Measurements from ENCODE around the gene NTN3.

NTN3 gene

DNA sequence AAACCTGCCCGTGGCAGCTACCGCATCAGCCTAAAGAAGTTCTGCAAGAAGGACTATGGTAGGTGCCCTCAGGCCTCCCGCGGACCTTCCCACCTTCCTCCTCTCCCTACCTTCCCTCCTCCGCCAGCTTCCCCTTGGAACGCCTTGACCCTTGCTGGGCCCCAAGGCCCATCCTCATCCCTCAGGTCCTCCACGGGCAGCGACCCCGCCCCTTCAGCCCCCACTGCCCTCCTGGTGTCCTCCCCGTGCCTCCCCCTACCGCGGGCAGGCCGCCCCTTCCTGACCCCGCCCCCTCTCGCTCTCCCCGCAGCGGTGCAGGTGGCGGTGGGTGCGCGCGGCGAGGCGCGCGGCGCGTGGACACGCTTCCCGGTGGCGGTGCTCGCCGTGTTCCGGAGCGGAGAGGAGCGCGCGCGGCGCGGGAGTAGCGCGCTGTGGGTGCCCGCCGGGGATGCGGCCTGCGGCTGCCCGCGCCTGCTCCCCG lies 2.4 kb downstream of the NTN3 start:
- TF ChIP-seq, protein P1, sequence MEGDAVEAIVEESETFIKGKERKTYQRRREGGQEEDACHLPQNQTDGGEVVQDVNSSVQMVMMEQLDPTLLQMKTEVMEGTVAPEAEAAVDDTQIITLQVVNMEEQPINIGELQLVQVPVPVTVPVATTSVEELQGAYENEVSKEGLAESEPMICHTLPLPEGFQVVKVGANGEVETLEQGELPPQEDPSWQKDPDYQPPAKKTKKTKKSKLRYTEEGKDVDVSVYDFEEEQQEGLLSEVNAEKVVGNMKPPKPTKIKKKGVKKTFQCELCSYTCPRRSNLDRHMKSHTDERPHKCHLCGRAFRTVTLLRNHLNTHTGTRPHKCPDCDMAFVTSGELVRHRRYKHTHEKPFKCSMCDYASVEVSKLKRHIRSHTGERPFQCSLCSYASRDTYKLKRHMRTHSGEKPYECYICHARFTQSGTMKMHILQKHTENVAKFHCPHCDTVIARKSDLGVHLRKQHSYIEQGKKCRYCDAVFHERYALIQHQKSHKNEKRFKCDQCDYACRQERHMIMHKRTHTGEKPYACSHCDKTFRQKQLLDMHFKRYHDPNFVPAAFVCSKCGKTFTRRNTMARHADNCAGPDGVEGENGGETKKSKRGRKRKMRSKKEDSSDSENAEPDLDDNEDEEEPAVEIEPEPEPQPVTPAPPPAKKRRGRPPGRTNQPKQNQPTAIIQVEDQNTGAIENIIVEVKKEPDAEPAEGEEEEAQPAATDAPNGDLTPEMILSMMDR (IDR thresholded peaks at IDR 0.05; ENCODE audit: unreplicated experiment in 3 of 3): no peak

DNA sequence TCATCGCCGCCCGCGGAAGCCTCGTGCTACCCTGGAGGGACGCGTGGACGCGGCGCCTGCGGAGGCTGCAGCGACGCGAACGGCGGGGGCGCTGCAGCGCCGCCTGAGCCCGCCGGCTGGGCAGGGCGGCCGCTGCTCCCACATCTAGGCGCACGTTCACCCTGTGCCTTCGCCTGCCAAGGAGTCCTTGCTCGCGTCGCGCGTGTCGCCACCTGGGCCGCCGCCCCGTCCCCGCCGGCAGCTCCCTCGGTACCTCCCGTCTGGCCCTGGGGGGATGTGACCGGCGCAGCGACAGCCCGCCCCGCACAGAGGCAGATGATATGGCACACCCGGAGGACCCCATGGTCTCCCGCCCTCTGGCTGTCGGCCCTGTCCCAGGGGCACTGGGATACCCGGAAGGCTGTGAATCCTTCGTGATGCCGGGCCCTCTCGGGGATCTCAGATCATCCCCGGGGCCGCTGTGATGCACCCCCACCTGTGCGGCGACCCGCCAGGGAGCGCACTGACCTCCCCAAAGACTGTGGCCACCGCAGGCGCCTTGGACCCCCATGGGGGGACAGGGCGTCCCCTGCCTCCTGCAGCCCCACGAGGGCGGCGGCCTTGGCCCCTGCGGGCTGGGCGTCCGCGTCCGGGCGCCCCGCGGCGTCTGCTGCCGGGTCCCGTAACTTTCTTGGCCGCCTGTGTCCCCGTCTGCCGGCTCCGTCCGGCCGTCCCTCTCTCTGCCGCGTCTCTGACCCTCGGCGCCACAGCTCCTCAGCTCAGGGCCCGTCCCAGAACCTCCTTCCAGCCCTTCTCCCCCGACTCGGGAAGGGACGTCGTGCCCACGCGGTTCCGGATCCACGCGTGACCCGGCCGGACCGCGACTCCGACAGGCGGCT lies 3.1 kb downstream of the NTN3 start:
- TF ChIP-seq, protein P1 (IDR thresholded peaks at IDR 0.05; ENCODE audit: unreplicated experiment in 3 of 3): peak; percentile 11 to 33 (median 33)
- Mint-ChIP-seq H3K27ac (no peak overlapping the region), H3K4me3 (peak overlapping the region; percentile 75 to 81 (median 77)), H3K9me3 (no peaks in the 10 kb centered on the region), H3K36me3 (ENCODE audit: low read depth) (no peaks in the 10 kb centered on the region), H3K4me1 (peaks cover 39% of the 10 kb centered on the region), H3K27me3 (ENCODE audit: low read depth) (peaks cover 9% of the 10 kb centered on the region)

More for the DNA sequence above, 2.4 kb downstream of the NTN3 start:
- H3K36me3 Mint-ChIP-seq (ENCODE audit: low read depth): no peaks in the 10 kb centered on the region
- peak overlapping the region; percentile 78 to 85 (median 85) for H3K4me3 Mint-ChIP-seq
- no peaks in the 10 kb centered on the region for H3K9me3 Mint-ChIP-seq
- peaks cover 9% of the 10 kb centered on the region for H3K27me3 Mint-ChIP-seq (ENCODE audit: low read depth)
- peak overlapping the region in 2 of 3 experiments; percentile 54 to 82 for H3K27ac Mint-ChIP-seq
- H3K4me1 Mint-ChIP-seq: peaks cover 39% of the 10 kb centered on the region

DNA sequence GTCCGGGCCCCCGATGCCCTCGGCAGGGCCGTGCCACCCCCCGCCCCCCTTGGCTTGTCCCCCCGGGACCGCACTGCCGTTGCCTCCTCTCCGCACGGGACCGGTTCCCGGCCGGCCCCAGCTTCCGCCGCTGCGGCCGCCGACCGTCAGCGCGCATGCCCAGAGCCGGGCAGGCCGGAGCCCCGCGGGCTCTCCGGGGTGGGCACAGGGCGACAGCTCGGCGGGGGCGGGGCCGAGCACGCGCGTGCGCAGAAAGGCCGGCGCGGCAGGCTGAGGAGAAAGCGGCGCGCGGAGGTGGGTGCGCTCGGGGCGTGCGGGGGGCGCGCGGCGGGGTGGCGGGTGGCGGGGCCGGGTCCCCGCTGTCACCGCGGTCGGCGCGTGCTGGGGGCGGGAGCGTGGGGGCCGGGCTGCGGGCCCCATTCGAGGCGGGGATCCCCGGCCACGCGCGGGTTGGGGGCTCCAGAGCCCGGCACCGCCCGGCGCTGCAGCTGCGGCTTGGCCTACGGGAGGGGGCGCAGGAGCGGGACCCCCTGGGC lies 3.8 kb downstream of the NTN3 start, which contains the start of gene TBC1D24:
Gene TBC1D24, plus strand, starts transcription at position 251 of the 536 bp plus-strand sequence. CDS start 21,022 bp downstream, outside the sequence.
- Mint-ChIP-seq H3K4me1 (peaks cover 33% of the 10 kb centered on the region), H3K27ac (peak within 1 kb of the TSS in 1 of 3 experiments; percentile 72), H3K9me3 (no peaks in the 10 kb centered on the region), H3K4me3 (peak within 1 kb of the TSS; percentile 77 to 85 (median 85)), H3K36me3 (ENCODE audit: low read depth) (no peaks in the 10 kb centered on the region), H3K27me3 (ENCODE audit: low read depth) (peaks cover 9% of the 10 kb centered on the region)
- TF ChIP-seq, protein P1 (IDR thresholded peaks at IDR 0.05; ENCODE audit: unreplicated experiment in 3 of 3): no peak

DNA sequence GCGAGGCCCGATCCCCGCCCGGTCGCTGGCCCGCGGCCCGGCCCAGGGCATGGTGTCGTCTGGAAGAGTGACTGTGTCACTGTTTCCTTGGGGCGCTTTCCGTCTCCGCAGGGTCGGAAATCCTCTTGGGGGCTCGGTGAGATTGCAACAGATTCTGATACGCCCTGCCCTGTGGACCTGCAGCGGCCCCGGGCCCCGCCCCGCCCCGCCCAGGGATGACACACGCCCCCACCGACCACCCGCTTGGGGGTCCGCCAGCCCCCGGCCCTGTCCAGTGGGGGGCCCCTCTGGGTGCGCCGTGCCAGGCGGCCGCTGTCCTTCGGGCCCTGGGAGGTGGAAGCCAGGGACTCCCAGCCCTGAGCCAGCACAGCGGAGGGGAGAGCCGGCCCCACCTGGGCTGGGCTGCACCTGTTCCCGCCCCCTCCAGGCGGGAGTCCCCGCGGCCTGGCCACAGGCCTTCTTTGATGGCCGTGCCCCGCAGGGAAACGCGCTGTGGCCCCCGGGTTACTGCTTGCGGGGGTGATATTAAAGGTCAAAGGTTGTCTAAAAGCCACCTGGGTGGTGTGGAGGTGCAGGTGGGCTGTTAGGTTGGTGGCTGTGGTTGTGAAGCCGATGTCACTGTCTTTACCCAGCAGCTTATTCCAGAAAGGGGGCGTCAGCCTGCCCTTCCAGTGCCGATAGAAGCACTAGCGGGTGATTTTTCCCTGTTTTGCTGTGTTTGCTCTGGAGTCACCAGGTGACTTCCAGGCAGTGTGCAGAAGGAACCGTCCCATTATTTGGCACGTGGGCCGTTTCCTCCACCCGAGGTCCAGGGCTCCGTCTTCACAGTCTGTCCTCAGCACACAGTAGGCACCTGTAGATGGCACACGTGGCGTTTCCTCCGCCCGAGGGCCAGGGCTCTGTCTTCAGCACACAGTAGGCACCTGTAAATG lies 4.6 kb downstream of the NTN3 start:
- Mint-ChIP-seq H3K4me3 (peak overlapping the region; percentile 76 to 85 (median 85)), H3K4me1 (peaks cover 26% of the 10 kb centered on the region), H3K27me3 (ENCODE audit: low read depth) (peaks cover 9% of the 10 kb centered on the region), H3K36me3 (ENCODE audit: low read depth) (no peaks in the 10 kb centered on the region), H3K27ac (peak overlapping the region in 1 of 3 experiments; percentile 72), H3K9me3 (no peaks in the 10 kb centered on the region)
- TF ChIP-seq, protein P1 (IDR thresholded peaks at IDR 0.05; ENCODE audit: unreplicated experiment in 3 of 3): no peak

DNA sequence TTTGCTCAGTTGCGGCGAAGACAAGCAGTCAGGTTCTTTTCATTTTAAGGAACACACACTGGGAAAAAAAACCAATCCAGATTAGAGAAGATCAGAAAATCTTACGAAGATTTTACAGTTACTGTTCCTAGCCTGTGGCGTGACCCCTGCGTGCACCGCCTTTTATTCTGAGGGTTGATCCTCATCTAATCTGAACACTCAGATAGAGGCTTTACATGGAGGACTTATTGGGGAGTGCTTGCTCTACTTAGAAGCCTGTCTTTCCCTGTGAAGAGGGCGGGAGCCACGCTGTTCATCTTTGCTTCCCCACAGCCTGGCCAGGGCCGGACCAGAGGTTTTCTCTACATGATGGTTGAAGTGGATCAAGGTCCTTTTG lies 5.2 kb downstream of the NTN3 start:
- Mint-ChIP-seq H3K4me1 (peaks cover 25% of the 10 kb centered on the region), H3K36me3 (ENCODE audit: low read depth) (no peaks in the 10 kb centered on the region), H3K27ac (peak overlapping the region in 2 of 3 experiments; percentile 73 to 82), H3K27me3 (ENCODE audit: low read depth) (peaks cover 9% of the 10 kb centered on the region), H3K9me3 (no peaks in the 10 kb centered on the region), H3K4me3 (peak overlapping the region; percentile 76 to 85 (median 85))
- TF ChIP-seq, protein P1 (IDR thresholded peaks at IDR 0.05; ENCODE audit: unreplicated experiment in 3 of 3): no peak
